Measurements from ENCODE around the gene CCSAP.
"Not testable (repeated sequence)": the region's sequence is repeated elsewhere in the genome, so short reads cannot be mapped to it uniquely, and the experiment has no call there.

The CCSAP gene

GRCh38 chr1:229325401-229325800 lies 17.4 kb downstream of the CCSAP start:
- DNase-seq: no peak

- no peak for DNase-seq
These were observed 18.8 kb downstream of the CCSAP start for GRCh38 chr1:229323885-229324553.

GRCh38 chr1:229323201-229323600 lies 19.6 kb downstream of the CCSAP start:
- no peak for DNase-seq

- DNase-seq: no peak
These were observed 23.4 kb downstream of the CCSAP start for GRCh38 chr1:229319487-229319886.

GRCh38 chr1:229318056-229318455 lies 24.8 kb downstream of the CCSAP start:
- no peak for DNase-seq

- DNase-seq: no peak
These were observed 26.7 kb downstream of the CCSAP start for GRCh38 chr1:229316166-229316565.

- DNase-seq: no peak
These were observed 32.0 kb downstream of the CCSAP start for GRCh38 chr1:229310833-229311232.

GRCh38 chr1:229309684-229310083 lies 33.2 kb downstream of the CCSAP start:
- no peak for DNase-seq

- DNase-seq: no peak
These were observed 33.8 kb downstream of the CCSAP start for GRCh38 chr1:229309074-229309473.

- DNase-seq: no peak
These were observed 37.5 kb downstream of the CCSAP start for GRCh38 chr1:229305392-229305791.

- DNase-seq: no peak
These were observed 39.0 kb downstream of the CCSAP start for GRCh38 chr1:229303855-229304254.

GRCh38 chr1:229302740-229303139 lies 40.1 kb downstream of the CCSAP start:
- DNase-seq: no peak

GRCh38 chr1:229300099-229300757 lies 42.6 kb downstream of the CCSAP start:
- no peak for DNase-seq

- no peak for DNase-seq
These were observed 43.9 kb downstream of the CCSAP start for GRCh38 chr1:229298887-229299503.

- DNase-seq: no peak
These were observed 44.4 kb downstream of the CCSAP start for GRCh38 chr1:229298420-229298819.

GRCh38 chr1:229297746-229298145 lies 45.1 kb downstream of the CCSAP start:
- no peak for DNase-seq

- no peak for DNase-seq
These were observed 46.3 kb downstream of the CCSAP start for GRCh38 chr1:229296541-229296941.

GRCh38 chr1:229295745-229296144 lies 47.1 kb downstream of the CCSAP start:
- DNase-seq: no peak

GRCh38 chr1:229293528-229294204 lies 49.2 kb downstream of the CCSAP start:
- DNase-seq: no peak

- DNase-seq: not testable (repeated sequence)
These were observed 51.2 kb downstream of the CCSAP start for GRCh38 chr1:229291686-229292085.

GRCh38 chr1:229288516-229288915 lies 54.3 kb downstream of the CCSAP start:
- no peak for DNase-seq

GRCh38 chr1:229287267-229287666 lies 55.6 kb downstream of the CCSAP start:
- DNase-seq: no peak

GRCh38 chr1:229286099-229286766 lies 56.6 kb downstream of the CCSAP start:
- DNase-seq: no peak

Measured in NCI-H345 (cell line).